Activated B cell treated with CpG ODN at 0.5 μM for 24 hours (primary cell): ENCODE data around the gene SCN8A. TPM values are rescaled to one million over a fixed set of nuclear protein-coding genes. Genes with fewer than 3 reads are reported as not detected.

Source experiments
- ATAC-seq: fragments of 200-7000 bp; cut with Tn5 transposase; one replicate; pipeline ENCODE4 v1.10.0; 2021; ENCODE audit warnings: low read depth, mild to moderate bottlenecking, moderate library complexity
- CTCF ChIA-PET: fragments of 350-600 bp; sonication (Branson Sonifier 250); formaldehyde crosslinking; loops from one replicate; lab custom pipeline; 2021; ENCODE audit warnings: antibody characterized with exemption; lab: Charles Lee
- POLR2A ChIA-PET: fragments of 350-600 bp; sonication (Branson Sonifier 250); formaldehyde crosslinking; loops from one replicate; lab custom pipeline; 2021; ENCODE audit warnings: antibody characterized with exemption; lab: Charles Lee
- DNase-seq: peaks from one replicate; pipeline ENCODE4 v3.0.0; 2022
- H3K27ac Mint-ChIP-seq: one replicate; pipeline ENCODE4 v1.8.0; 2020; ENCODE audit warnings: mixed read lengths
- H3K27me3 Mint-ChIP-seq: one replicate; pipeline ENCODE4 v1.8.0; 2021; ENCODE audit warnings: mixed read lengths
- H3K36me3 Mint-ChIP-seq: one replicate; pipeline ENCODE4 v1.8.0; 2021; ENCODE audit warnings: low read depth, mixed read lengths
- H3K4me1 Mint-ChIP-seq: one replicate; pipeline ENCODE4 v1.8.0; 2021; ENCODE audit warnings: mixed read lengths
- H3K4me3 Mint-ChIP-seq: one replicate; pipeline ENCODE4 v1.8.0; 2020; ENCODE audit warnings: mild to moderate bottlenecking, mixed read lengths
- H3K9me3 Mint-ChIP-seq: one replicate; pipeline ENCODE4 v1.8.0; 2020; ENCODE audit warnings: mixed read lengths
- intact Hi-C: fragments of 100-400 bp; cut with micrococcal nuclease; formaldehyde crosslinking; loops from one replicate; pipeline ENCODE4 v1.15.1; 2024
- total RNA-seq: library from RNA; stranded (reverse); gene quantifications from 2 replicates; pipeline ENCODE4 v1.2.3, GENCODE V29; 2022
- TF ChIP-seq, protein P1 (sequence below): fragments of 200-600 bp; IDR thresholded peaks from one replicate; pipeline ENCODE4 v1.8.0; 2022; ENCODE audit warnings: antibody characterized with exemption, mild to moderate bottlenecking

The SCN8A gene
- total RNA-seq, 1 donor from 2014 or later = 0.86 TPM

DNA sequence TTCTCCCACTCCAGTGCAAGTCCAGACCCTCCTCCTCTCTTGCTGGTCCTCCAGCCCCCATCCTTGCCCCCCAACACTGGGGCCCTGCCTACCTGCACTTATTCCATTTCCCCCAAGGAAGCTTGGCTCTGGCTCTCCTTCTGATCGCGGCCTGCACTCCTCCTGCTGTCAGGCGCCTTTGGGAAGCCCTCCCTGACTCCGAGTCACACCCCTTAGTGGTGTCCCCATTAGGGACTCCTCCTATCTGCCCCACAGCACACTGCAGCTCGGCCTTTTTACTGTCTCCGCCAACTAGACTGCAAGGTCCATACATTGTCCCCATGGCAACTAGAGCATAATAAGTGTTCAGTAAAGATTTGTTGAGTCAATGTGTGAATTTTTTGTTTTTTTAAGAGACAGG is 224.5 kb downstream of the SCN8A start:
- Mint-ChIP-seq H3K36me3 (no peaks in the 10 kb centered on the region), H3K27me3 (peaks cover 46% of the 10 kb centered on the region), H3K4me1 (peaks cover 11% of the 10 kb centered on the region), H3K27ac (no peak overlapping the region), H3K9me3 (no peaks in the 10 kb centered on the region), H3K4me3 (peak overlapping the region; percentile 66)
- ChIA-PET CTCF (interaction anchor here (0.6 kb wide), 1 partner anchor 341 kb away, joined by 3 read pairs; no protein-coding TSS in a partner anchor), POLR2A (no interaction called here)
- TF ChIP-seq, protein P1, sequence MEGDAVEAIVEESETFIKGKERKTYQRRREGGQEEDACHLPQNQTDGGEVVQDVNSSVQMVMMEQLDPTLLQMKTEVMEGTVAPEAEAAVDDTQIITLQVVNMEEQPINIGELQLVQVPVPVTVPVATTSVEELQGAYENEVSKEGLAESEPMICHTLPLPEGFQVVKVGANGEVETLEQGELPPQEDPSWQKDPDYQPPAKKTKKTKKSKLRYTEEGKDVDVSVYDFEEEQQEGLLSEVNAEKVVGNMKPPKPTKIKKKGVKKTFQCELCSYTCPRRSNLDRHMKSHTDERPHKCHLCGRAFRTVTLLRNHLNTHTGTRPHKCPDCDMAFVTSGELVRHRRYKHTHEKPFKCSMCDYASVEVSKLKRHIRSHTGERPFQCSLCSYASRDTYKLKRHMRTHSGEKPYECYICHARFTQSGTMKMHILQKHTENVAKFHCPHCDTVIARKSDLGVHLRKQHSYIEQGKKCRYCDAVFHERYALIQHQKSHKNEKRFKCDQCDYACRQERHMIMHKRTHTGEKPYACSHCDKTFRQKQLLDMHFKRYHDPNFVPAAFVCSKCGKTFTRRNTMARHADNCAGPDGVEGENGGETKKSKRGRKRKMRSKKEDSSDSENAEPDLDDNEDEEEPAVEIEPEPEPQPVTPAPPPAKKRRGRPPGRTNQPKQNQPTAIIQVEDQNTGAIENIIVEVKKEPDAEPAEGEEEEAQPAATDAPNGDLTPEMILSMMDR = no peak
- intact Hi-C loops = loop anchor here (2.0 kb wide), 1 partner anchor 391 kb away; the partner anchor contains the start of gene SLC4A8
- ATAC-seq (no peak), DNase-seq (no peak)

DNA sequence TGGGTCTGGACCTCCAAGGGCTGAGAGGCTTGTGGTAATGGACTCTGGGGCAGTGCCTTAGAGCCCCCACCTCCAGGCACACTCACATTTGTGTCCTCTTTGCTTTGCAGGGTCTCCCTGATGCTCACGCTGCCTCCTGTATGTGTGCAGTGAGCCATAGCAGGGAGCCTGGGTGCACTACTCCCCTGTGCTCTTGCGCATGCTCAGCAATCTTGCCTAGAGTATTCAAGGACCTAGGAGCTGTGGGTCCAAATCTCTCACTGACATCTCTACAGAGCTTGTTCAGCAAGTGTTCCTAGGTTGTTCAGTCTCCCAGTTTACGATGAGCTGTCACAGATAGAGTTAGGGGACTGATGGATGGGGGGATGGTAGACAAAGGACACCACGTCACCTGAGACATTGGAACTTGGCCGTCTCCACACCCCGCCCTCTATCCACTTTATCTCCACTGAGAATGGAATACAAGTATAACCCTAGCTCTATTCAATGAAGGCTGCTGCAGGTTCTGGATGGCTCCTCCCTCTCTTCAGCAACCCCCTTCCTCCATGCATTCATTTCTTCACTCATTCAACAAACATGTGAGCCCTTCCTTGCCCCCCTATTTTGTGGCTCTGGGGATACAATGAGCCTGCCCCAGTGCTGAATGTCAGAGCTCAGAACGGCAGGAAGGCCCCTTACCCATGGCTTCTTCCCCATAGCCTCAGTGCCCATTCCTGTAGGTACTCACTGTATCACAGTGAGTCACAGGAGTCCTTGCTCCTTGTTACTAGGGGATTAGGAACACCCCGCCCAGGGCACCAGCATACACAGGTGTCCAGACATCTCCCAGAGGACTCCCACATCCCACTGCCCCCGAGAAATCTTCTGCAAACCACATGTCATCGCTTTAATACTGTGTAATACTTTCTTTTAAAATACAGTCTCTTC is 226.3 kb downstream of the SCN8A start:
- H3K27me3 Mint-ChIP-seq = peaks cover 45% of the 10 kb centered on the region
- ChIA-PET POLR2A (no interaction called here), CTCF (no interaction called here)
- ATAC-seq (no peak), DNase-seq (no peak)
- no peaks in the 10 kb centered on the region for H3K9me3 Mint-ChIP-seq
- no peaks in the 10 kb centered on the region for H3K36me3 Mint-ChIP-seq
- intact Hi-C loops = no loop called here
- H3K4me3 Mint-ChIP-seq = no peak overlapping the region
- peaks cover 11% of the 10 kb centered on the region for H3K4me1 Mint-ChIP-seq
- H3K27ac Mint-ChIP-seq = no peak overlapping the region
- TF ChIP-seq, protein P1 = no peak

DNA sequence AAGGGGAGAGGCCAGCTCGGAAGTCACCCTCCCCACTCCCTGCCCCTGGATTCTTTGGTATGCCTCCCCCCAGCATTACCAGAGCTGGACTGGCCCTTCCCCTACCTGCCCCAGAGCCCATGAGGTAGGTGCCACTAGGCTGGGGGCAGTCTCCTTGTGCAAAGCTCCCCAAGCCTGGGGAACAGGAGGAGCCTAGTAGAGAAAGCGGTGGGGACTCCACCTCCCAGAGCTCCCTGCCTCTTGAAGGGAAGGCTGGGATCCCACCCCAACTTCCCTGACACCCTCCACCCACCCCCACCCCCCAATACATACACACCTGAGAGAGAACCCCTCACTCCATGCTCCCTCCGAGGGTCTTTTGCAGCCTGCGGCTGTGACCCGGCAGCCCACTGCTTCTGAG is 227.1 kb downstream of the SCN8A start:
- Mint-ChIP-seq H3K27me3 (peaks cover 45% of the 10 kb centered on the region), H3K36me3 (no peaks in the 10 kb centered on the region), H3K9me3 (no peaks in the 10 kb centered on the region), H3K27ac (no peak overlapping the region), H3K4me1 (peaks cover 11% of the 10 kb centered on the region), H3K4me3 (no peak overlapping the region)
- intact Hi-C loops = no loop called here
- TF ChIP-seq, protein P1 = no peak
- DNase-seq = no peak
- ATAC-seq = no peak
- ChIA-PET CTCF (no interaction called here), POLR2A (no interaction called here)

DNA sequence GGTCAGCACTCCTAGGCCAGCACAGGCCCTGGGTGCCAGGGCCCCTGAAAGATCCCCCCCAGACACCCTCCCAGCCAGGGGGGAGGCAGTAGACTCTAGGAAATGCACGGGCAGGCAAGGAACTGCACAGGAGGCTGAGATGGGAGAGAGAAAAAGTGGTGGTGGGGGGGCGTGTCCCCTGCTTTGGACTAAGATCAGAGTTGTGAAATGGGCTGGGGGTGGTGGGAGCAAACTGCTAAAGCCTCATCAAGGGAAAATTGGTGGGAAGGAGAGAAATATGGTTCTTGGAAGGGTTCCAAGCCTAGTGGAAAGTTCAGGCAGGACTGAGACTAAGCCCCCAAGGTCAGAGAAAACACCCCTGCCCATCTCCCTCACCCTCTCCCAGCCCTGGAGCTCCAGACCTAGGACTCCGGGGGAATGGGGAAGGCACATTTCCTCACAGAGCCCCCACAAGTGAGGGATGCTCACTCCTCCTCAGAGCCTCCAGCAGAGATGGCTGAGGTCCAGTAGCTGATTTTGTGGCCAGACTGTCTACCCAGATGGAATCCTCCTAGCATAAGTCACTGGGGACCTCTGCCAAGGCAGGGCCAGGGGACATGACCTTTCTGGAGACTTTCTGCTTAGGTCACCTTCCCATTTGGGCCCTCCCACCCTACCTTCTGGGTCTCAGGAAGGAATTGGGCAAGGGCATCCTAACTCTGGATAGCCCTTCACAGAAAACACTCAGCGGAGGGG is 227.7 kb downstream of the SCN8A start:
- intact Hi-C loops = no loop called here
- Mint-ChIP-seq H3K36me3 (no peaks in the 10 kb centered on the region), H3K4me3 (no peak overlapping the region), H3K27ac (no peak overlapping the region), H3K4me1 (peaks cover 11% of the 10 kb centered on the region), H3K9me3 (no peaks in the 10 kb centered on the region), H3K27me3 (peaks cover 38% of the 10 kb centered on the region)
- ChIA-PET POLR2A (interaction anchor here (0.5 kb wide), 1 partner anchor 266 kb away, joined by 3 read pairs; no protein-coding TSS in a partner anchor), CTCF (interaction anchor here (1.2 kb wide), 1 partner anchor 14 kb away, joined by 3 read pairs; no protein-coding TSS in a partner anchor)
- no peak for ATAC-seq
- TF ChIP-seq, protein P1 = no peak
- DNase-seq = no peak
